Esophagus squamous epithelium (tissue), 5 donors: Measurements from ENCODE around the gene PDE2A. TPM values are rescaled to one million over a fixed set of nuclear protein-coding genes. Genes with fewer than 3 reads are reported as not detected.

Experiments
- DNase-seq: peaks from one replicate; lab custom pipeline; 2025; lab: John Stamatoyannopoulos, UW
- H3K27ac ChIP-seq, 4 donors: fragments of 200-600 bp; sonication (generic); one replicate each; pipeline ENCODE4 v1.5.1; 2016 to 2019; ENCODE audit warnings: mild to moderate bottlenecking in 1 of 4
- H3K27me3 ChIP-seq, 4 donors: fragments of 200-600 bp; sonication (generic); 1 replicate in 3 of 4; 2 replicates in 1 of 4; pipeline versions ENCODE4 v1.5.1 to v1.6.0; 2017 to 2021; ENCODE audit warnings: antibody characterized with exemption in 1 of 4
- H3K36me3 ChIP-seq, 3 donors: fragments of 200-600 bp; sonication (generic); one replicate each; pipeline ENCODE4 v1.5.1; 2016 to 2019
- H3K4me1 ChIP-seq, 3 donors: fragments of 200-600 bp; sonication (generic); one replicate each; pipeline ENCODE4 v1.5.1; 2017 to 2019
- H3K4me3 ChIP-seq, 4 donors: fragments of 200-600 bp; sonication (generic); 1 replicate in 3 of 4; 2 replicates in 1 of 4; pipeline ENCODE4 v1.5.1; 2016 to 2019; ENCODE audit warnings: mild to moderate bottlenecking in 2 of 4, moderate library complexity in 1 of 4
- H3K9me3 ChIP-seq, 3 donors: fragments of 200-600 bp; sonication (generic); one replicate each; pipeline ENCODE4 v1.5.1; 2016 to 2019
- POLR2A ChIP-seq, 4 donors: fragments of 450-650 bp; IDR thresholded peaks; one replicate each; pipeline ENCODE4 v1.6.1; 2017; ENCODE audit warnings: antibody characterized with exemption in 4 of 4, mild to moderate bottlenecking in 4 of 4, moderate library complexity in 3 of 4
- WGBS, 2 donors: methylation state at CpG; one replicate each; pipeline ENCODE4 v1.1.5; 2018; 5-methylcytosine and 5-hydroxymethylcytosine counted together
- intact Hi-C: fragments of 100-400 bp; cut with DNase I; formaldehyde crosslinking; loops from one replicate; pipeline ENCODE4 v1.15.0; 2022
- total RNA-seq, 4 donors: library from RNA; depleted of rRNA; stranded (reverse); fragments of >200 nt; gene quantifications; one replicate each; pipeline ENCODE4 v1.1.0, GENCODE V29; 2016
- TF ChIP-seq, protein P1 (sequence below), 6 experiments: fragments of 450-650 bp in 4 of 6; fragments of 200-600 bp in 2 of 6; sonication (generic) in 2 of 6; IDR thresholded peaks; one replicate each; pipeline ENCODE4 v1.5.1; 2016 to 2019; ENCODE audit warnings: antibody characterized with exemption in 6 of 6, mild to moderate bottlenecking in 4 of 6, moderate library complexity in 4 of 6
- donor health status: DM: yes; HTN: yes; CAD: no.

Gene PDE2A
- total RNA-seq, 4 donors from 2014 or later: 5.6 to 38.3 (median 12.9) TPM

DNA sequence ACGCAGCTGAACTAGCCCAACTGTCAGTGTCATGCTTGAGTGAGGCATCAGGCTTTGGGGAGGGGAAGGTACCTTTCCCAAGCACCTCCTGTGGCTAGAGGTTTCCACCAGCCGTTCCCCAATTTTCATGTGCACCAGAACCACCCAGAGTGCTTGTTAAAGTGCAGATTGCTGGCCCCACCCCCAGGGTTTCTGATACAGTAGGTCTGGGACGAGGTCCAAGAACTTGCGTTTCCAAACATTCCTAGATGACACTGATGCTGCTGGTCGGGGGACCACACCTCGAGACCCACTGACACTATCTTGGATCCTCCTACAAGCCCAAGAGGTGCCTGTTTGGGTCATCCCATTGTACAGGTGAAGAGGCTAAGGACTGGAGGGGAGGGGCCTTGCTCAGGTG lies 59.8 kb downstream of the PDE2A start:
- TF ChIP-seq POLR2A (IDR thresholded peaks at IDR 0.05): no peak
- TF ChIP-seq, protein P1, sequence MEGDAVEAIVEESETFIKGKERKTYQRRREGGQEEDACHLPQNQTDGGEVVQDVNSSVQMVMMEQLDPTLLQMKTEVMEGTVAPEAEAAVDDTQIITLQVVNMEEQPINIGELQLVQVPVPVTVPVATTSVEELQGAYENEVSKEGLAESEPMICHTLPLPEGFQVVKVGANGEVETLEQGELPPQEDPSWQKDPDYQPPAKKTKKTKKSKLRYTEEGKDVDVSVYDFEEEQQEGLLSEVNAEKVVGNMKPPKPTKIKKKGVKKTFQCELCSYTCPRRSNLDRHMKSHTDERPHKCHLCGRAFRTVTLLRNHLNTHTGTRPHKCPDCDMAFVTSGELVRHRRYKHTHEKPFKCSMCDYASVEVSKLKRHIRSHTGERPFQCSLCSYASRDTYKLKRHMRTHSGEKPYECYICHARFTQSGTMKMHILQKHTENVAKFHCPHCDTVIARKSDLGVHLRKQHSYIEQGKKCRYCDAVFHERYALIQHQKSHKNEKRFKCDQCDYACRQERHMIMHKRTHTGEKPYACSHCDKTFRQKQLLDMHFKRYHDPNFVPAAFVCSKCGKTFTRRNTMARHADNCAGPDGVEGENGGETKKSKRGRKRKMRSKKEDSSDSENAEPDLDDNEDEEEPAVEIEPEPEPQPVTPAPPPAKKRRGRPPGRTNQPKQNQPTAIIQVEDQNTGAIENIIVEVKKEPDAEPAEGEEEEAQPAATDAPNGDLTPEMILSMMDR (IDR thresholded peaks at IDR 0.05): no peak
- no peak for DNase-seq
- intact Hi-C loops: no loop called here

DNA sequence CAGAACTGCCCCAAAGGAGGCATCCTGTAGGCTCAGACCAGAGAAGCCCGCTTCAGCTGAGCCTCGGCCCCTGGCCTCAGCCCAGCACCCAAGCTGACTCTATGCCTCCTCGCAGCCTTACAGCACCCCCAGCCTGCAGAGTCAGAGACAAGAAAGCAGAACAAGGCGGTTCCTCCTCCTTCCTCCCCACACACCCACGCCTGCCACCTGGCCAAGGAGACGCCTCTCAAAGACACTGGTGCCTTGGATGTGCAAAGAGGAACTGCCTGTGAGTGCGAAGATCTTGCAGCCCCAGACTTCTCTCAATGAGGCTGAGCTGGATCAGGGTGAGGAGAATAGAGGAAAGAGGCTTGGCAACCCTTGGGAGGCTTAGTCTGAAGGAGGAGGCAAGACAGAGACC lies 60.2 kb downstream of the PDE2A start:
- peak; percentile 18 for DNase-seq
- peaks cover 0 to 39% (median 0%) of the 10 kb centered on the region in 4 donors for H3K27me3 ChIP-seq

More for the DNA sequence above, 59.8 kb downstream of the PDE2A start:
- Histone ChIP-seq H3K4me1 (peaks cover 8 to 71% (median 37%) of the 10 kb centered on the region in 3 donors), H3K27ac (no peak overlapping the region), H3K36me3 (no peaks in the 10 kb centered on the region), H3K27me3 (peaks cover 0 to 39% (median 0%) of the 10 kb centered on the region in 4 donors), H3K4me3 (no peak overlapping the region), H3K9me3 (no peaks in the 10 kb centered on the region)
- WGBS, 2 donors: 0 to 8% methylated on average over 2 to 5 of the region's 6 CpGs

DNA sequence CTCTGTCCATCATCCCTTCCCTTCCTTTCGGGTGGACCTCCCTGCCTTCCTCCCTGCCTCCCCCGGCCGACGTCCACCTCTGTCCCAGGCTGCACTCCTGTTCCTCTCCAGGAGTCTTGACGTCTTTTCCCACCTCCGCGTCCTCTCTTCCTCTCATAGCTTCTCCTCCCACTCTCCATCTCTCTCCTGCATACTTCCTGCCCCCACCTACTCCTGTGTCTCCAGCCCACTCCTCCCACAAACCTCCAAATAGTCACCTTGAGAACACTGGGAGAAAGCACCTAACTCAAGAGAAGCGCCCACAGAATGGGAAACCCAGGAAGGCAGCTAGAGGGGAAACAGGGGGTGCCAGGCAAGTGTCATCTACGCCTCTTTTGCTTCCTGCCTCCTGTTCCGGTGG lies 60.8 kb downstream of the PDE2A start:
- intact Hi-C loops: no loop called here
- no peaks in the 10 kb centered on the region for H3K36me3 ChIP-seq
- H3K27ac ChIP-seq: no peak overlapping the region
- 73 to 79% methylated on average over 8 to 9 of the region's 10 CpGs for WGBS, 2 donors
- DNase-seq: no peak
- H3K4me3 ChIP-seq: no peak overlapping the region
- H3K4me1 ChIP-seq: peaks cover 11 to 71% (median 31%) of the 10 kb centered on the region in 3 donors
- H3K9me3 ChIP-seq: no peaks in the 10 kb centered on the region
- H3K27me3 ChIP-seq: peaks cover 0 to 37% (median 0%) of the 10 kb centered on the region in 4 donors
- TF ChIP-seq POLR2A (IDR thresholded peaks at IDR 0.05): no peak
- TF ChIP-seq, protein P1 (IDR thresholded peaks at IDR 0.05): no peak

More for the DNA sequence above, 60.2 kb downstream of the PDE2A start:
- H3K36me3 ChIP-seq: no peaks in the 10 kb centered on the region
- no peak overlapping the region for H3K4me3 ChIP-seq
- 20% methylated on average over 1 of the region's 7 CpGs; no CpG with 5 or more reads in 1 of the 2 donors for WGBS, 2 donors
- TF ChIP-seq, protein P1 (IDR thresholded peaks at IDR 0.05): no peak
- no peak for TF ChIP-seq POLR2A (IDR thresholded peaks at IDR 0.05)
- intact Hi-C loops: no loop called here
- H3K9me3 ChIP-seq: no peaks in the 10 kb centered on the region
- H3K27ac ChIP-seq: no peak overlapping the region
- H3K4me1 ChIP-seq: peaks cover 11 to 71% (median 36%) of the 10 kb centered on the region in 3 donors

DNA sequence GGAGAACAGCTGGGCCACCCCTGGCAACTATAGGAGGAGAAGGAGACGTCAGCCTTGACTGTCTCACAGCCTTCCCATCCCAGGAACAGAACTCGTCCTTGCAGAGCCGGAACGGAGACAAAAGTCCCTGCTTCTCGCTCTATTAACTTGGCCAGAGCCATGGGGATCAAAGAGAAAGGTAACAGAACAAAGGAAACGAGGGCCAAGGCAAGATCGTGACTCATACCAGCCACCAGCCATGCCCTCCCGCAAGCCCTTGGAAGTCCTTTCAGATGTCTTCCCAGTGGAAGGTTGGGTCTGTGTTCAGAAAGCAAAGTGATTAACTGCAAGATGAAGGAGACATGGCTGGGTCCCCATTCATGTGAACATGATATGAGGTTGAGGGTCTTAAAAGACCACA lies 64.7 kb downstream of the PDE2A start:
- H3K4me3 ChIP-seq: no peak overlapping the region
- H3K27ac ChIP-seq: no peak overlapping the region
- intact Hi-C loops: no loop called here
- peaks cover 9 to 62% (median 22%) of the 10 kb centered on the region in 3 donors for H3K4me1 ChIP-seq
- H3K36me3 ChIP-seq: no peaks in the 10 kb centered on the region
- TF ChIP-seq, protein P1 (IDR thresholded peaks at IDR 0.05): no peak
- no peak for TF ChIP-seq POLR2A (IDR thresholded peaks at IDR 0.05)
- 23 to 44% methylated on average over 4 to 8 of the region's 8 CpGs for WGBS, 2 donors
- peaks cover 0 to 23% (median 0%) of the 10 kb centered on the region in 4 donors for H3K27me3 ChIP-seq
- DNase-seq: no peak
- no peaks in the 10 kb centered on the region for H3K9me3 ChIP-seq

DNA sequence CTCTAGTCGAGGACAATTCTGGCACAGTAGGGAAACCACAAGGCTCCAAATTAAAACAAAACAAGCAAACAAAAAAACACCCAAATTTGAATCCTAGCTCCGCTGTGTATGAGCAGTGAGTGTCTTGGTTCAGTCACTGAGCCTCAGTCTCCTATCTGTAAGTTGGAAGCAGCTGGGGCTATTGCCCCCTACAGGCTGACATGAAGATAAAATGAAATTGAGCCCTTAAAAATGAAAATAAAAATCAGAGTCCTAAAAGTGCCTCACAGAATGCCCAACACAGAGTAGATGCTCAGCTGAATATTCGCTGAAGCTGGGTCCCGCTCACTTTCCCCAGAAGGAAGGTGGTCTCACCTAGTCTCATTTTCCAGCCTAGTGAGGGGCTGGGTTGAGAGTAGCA lies 65.2 kb downstream of the PDE2A start:
- intact Hi-C loops: no loop called here
- 66 to 73% methylated on average over 4 of the region's 4 CpGs for WGBS, 2 donors
- TF ChIP-seq POLR2A (IDR thresholded peaks at IDR 0.05): no peak
- TF ChIP-seq, protein P1 (IDR thresholded peaks at IDR 0.05): peak in 2 of 6 experiments; percentile 31 to 32
- Histone ChIP-seq H3K36me3 (no peaks in the 10 kb centered on the region), H3K9me3 (no peaks in the 10 kb centered on the region), H3K27ac (no peak overlapping the region), H3K4me3 (no peak overlapping the region), H3K27me3 (peaks cover 0 to 22% (median 0%) of the 10 kb centered on the region in 4 donors), H3K4me1 (peaks cover 5 to 58% (median 22%) of the 10 kb centered on the region in 3 donors)
- no peak for DNase-seq
